ENCODE measurements around the gene MAEL.

GRCh38 chr1:167002354-167002753 is 13.3 kb downstream of the MAEL start:
- TF ChIP-seq CTCF (IDR thresholded peaks at IDR 0.05; ENCODE audit: poor library complexity, severe bottlenecking) (no peak), EZH2 (IDR thresholded peaks at IDR 0.05; ENCODE audit: borderline replicate concordance, insufficient read depth, low read length, poor library complexity, severe bottlenecking) (no peak), POLR2AphosphoS5 (IDR thresholded peaks at IDR 0.05) (no peak), TAF1 (IDR thresholded peaks at IDR 0.05; ENCODE audit: low read depth) (no peak), RAD21 (conservative IDR thresholded peaks at IDR 0.05) (no peak), EP300 (conservative IDR thresholded peaks at IDR 0.05; ENCODE audit: poor library complexity, severe bottlenecking) (no peak)

Measured in neural cell (in vitro differentiated cells).